Trophoblast cell (in vitro differentiated cells and primary cell): ENCODE data around the gene GLS2.
A peak's percentile ranks its signal among the peaks of the same experiment; 100 is the strongest.
"Not testable (repeated sequence)": the region's sequence is repeated elsewhere in the genome, so short reads cannot be mapped to it uniquely, and the experiment has no call there.

Source experiments
- DNase-seq, 2 donors: peaks; one replicate each; pipeline ENCODE4 v3.0.0-alpha.2; 2016
- H2AFZ ChIP-seq: 2 replicates; pipeline ENCODE4 v1.6.1; 2013; ENCODE audit warnings: low read length, moderate library complexity, mild to moderate bottlenecking; ENCODE audit not compliant: insufficient read depth, poor library complexity
- H2AK5ac ChIP-seq: 2 replicates; pipeline ENCODE4 v1.6.1; 2013; ENCODE audit warnings: mild to moderate bottlenecking, low read length
- H2BK120ac ChIP-seq: 2 replicates; pipeline ENCODE4 v1.6.1; 2013; ENCODE audit warnings: low read length, mild to moderate bottlenecking, moderate library complexity; ENCODE audit not compliant: insufficient read depth, poor library complexity
- H2BK12ac ChIP-seq: 2 replicates; pipeline ENCODE4 v1.6.1; 2013; ENCODE audit warnings: mild to moderate bottlenecking, low read length, moderate library complexity
- H2BK5ac ChIP-seq: 2 replicates; pipeline ENCODE4 v1.6.1; 2013; ENCODE audit warnings: low read length, low read depth, moderate library complexity, mild to moderate bottlenecking; ENCODE audit not compliant: poor library complexity
- H3K14ac ChIP-seq: 2 replicates; pipeline ENCODE4 v1.6.1; 2013; ENCODE audit warnings: mild to moderate bottlenecking, low read length
- H3K18ac ChIP-seq: 2 replicates; pipeline ENCODE4 v1.6.1; 2013; ENCODE audit warnings: mild to moderate bottlenecking, low read length
- H3K23ac ChIP-seq: 2 replicates; pipeline ENCODE4 v1.6.1; 2013; ENCODE audit warnings: low read length
- H3K27ac ChIP-seq: 2 replicates; pipeline ENCODE4 v1.5.1; 2013; ENCODE audit warnings: low read depth, mild to moderate bottlenecking, inconsistent platforms, low read length, moderate library complexity
- H3K27me3 ChIP-seq: 2 replicates; pipeline ENCODE4 v1.6.1; 2013; ENCODE audit warnings: inconsistent platforms, mild to moderate bottlenecking, low read length, moderate library complexity; ENCODE audit not compliant: insufficient read depth
- H3K36me3 ChIP-seq, 2 experiments: 1 replicate in 1 of 2; 2 replicates in 1 of 2; pipeline ENCODE4 v1.6.1; 2013; ENCODE audit warnings: low read length in 2 of 2, mild to moderate bottlenecking in 2 of 2, moderate library complexity in 1 of 2; ENCODE audit not compliant: insufficient read depth in 2 of 2, control insufficient read depth in 1 of 2
- H3K4ac ChIP-seq: 2 replicates; pipeline ENCODE4 v1.6.1; 2013; ENCODE audit warnings: low read depth, mild to moderate bottlenecking, low read length, moderate library complexity
- H3K4me1 ChIP-seq, 2 experiments: 1 replicate in 1 of 2; 2 replicates in 1 of 2; pipeline ENCODE4 v1.6.1; 2013; ENCODE audit warnings: low read length in 2 of 2, mild to moderate bottlenecking in 2 of 2, moderate library complexity in 1 of 2; ENCODE audit not compliant: insufficient read depth in 2 of 2, control insufficient read depth in 1 of 2
- H3K4me2 ChIP-seq: 2 replicates; pipeline ENCODE4 v1.6.1; 2013; ENCODE audit warnings: inconsistent platforms, mild to moderate bottlenecking, low read length, moderate library complexity
- H3K4me3 ChIP-seq: 2 replicates; pipeline ENCODE4 v1.5.1; 2013; ENCODE audit warnings: mild to moderate bottlenecking, low read depth, low read length, inconsistent platforms
- H3K79me1 ChIP-seq: one replicate; pipeline ENCODE4 v1.6.1; 2013; ENCODE audit warnings: low read length
- H3K79me2 ChIP-seq: 2 replicates; pipeline ENCODE4 v1.6.1; 2013; ENCODE audit warnings: low read length, mild to moderate bottlenecking; ENCODE audit not compliant: control insufficient read depth, insufficient read depth, poor library complexity
- H3K9ac ChIP-seq: 2 replicates; pipeline ENCODE4 v1.6.1; 2013; ENCODE audit warnings: mild to moderate bottlenecking, low read length
- H3K9me3 ChIP-seq: 2 replicates; pipeline ENCODE4 v1.6.1; 2013; ENCODE audit warnings: low read depth, mild to moderate bottlenecking, control low read depth, inconsistent platforms, low read length; ENCODE audit not compliant: insufficient read depth
- H4K12ac ChIP-seq: 2 replicates; pipeline ENCODE4 v1.6.1; 2013; ENCODE audit warnings: low read depth, mild to moderate bottlenecking, low read length, moderate library complexity
- H4K8ac ChIP-seq: 2 replicates; pipeline ENCODE4 v1.6.1; 2013; ENCODE audit warnings: low read depth, mild to moderate bottlenecking, low read length, moderate library complexity
- H4K91ac ChIP-seq: one replicate; pipeline ENCODE4 v1.6.1; 2013; ENCODE audit warnings: low read depth, mild to moderate bottlenecking, low read length, moderate library complexity
- WGBS: extraction: QIAGEN DNeasy Blood & Tissue Kit; methylation state at CpG from one replicate; pipeline ENCODE4 v1.1.7; 2013; ENCODE audit warnings: missing lambda C conversion rate; ENCODE audit not compliant: insufficient read length, insufficient coverage; ENCODE audit errors: extremely low coverage; 5-methylcytosine and 5-hydroxymethylcytosine counted together

The GLS2 gene

GRCh38 chr12:56498126-56498902 is 10.4 kb upstream of the GLS2 start:
- not testable (repeated sequence) for H3K18ac ChIP-seq, H2BK12ac ChIP-seq, H3K27ac ChIP-seq, H4K12ac ChIP-seq, H2AFZ ChIP-seq, H3K4me3 ChIP-seq, H3K27me3 ChIP-seq, H3K23ac ChIP-seq, H3K36me3 ChIP-seq, H3K4ac ChIP-seq, H3K4me1 ChIP-seq, H2AK5ac ChIP-seq, H3K79me1 ChIP-seq, H3K14ac ChIP-seq, H3K9ac ChIP-seq, H4K91ac ChIP-seq, H3K79me2 ChIP-seq, H3K4me2 ChIP-seq, H2BK5ac ChIP-seq, H4K8ac ChIP-seq, H2BK120ac ChIP-seq, DNase-seq
- no CpG with 5 or more reads among the region's 14 CpGs for WGBS
- H3K9me3 ChIP-seq: peaks cover 14% of the 10 kb centered on the region

- not testable (repeated sequence) for H2AK5ac ChIP-seq, H3K79me1 ChIP-seq, H3K9ac ChIP-seq, H3K4me1 ChIP-seq, H4K12ac ChIP-seq, H2BK5ac ChIP-seq, H3K23ac ChIP-seq, H3K36me3 ChIP-seq, H3K4ac ChIP-seq, H3K27ac ChIP-seq, H3K4me2 ChIP-seq, H2AFZ ChIP-seq, H2BK120ac ChIP-seq, H3K14ac ChIP-seq, H4K8ac ChIP-seq, H3K27me3 ChIP-seq, H3K18ac ChIP-seq, H3K4me3 ChIP-seq, H3K79me2 ChIP-seq, H2BK12ac ChIP-seq, H4K91ac ChIP-seq
- H3K9me3 ChIP-seq: peaks cover 14% of the 10 kb centered on the region
- DNase-seq: peak; percentile 17 to 54
- no CpG with 5 or more reads among the region's 17 CpGs for WGBS
Measured at GRCh38 chr12:56496704-56497103, 8.7 kb upstream of the GLS2 start.

GRCh38 chr12:56494481-56494880 is 6.5 kb upstream of the GLS2 start:
- not testable (repeated sequence) for H3K4me3 ChIP-seq, H3K27me3 ChIP-seq, H2AFZ ChIP-seq, DNase-seq, H3K79me1 ChIP-seq, H3K9ac ChIP-seq, H2BK5ac ChIP-seq, H2BK120ac ChIP-seq, H3K23ac ChIP-seq, H3K79me2 ChIP-seq, H3K4me1 ChIP-seq, H4K8ac ChIP-seq, H2BK12ac ChIP-seq, H3K36me3 ChIP-seq, H4K12ac ChIP-seq, H3K18ac ChIP-seq, H2AK5ac ChIP-seq, H3K27ac ChIP-seq, H3K4ac ChIP-seq, H3K4me2 ChIP-seq, H4K91ac ChIP-seq, H3K14ac ChIP-seq
- peaks cover 12% of the 10 kb centered on the region for H3K9me3 ChIP-seq
- WGBS: no CpG with 5 or more reads among the region's 27 CpGs

- H3K79me2 ChIP-seq, H3K79me1 ChIP-seq, H2AFZ ChIP-seq, H3K4ac ChIP-seq, H2AK5ac ChIP-seq, DNase-seq, H2BK5ac ChIP-seq, H3K4me2 ChIP-seq, H2BK120ac ChIP-seq, H2BK12ac ChIP-seq, H3K9ac ChIP-seq, H3K18ac ChIP-seq, H3K27ac ChIP-seq, H3K4me3 ChIP-seq, H3K23ac ChIP-seq, H4K12ac ChIP-seq, H3K4me1 ChIP-seq, H3K36me3 ChIP-seq, H4K91ac ChIP-seq, H3K14ac ChIP-seq, H3K27me3 ChIP-seq, H4K8ac ChIP-seq: not testable (repeated sequence)
- no CpG with 5 or more reads among the region's 15 CpGs for WGBS
- H3K9me3 ChIP-seq: peaks cover 12% of the 10 kb centered on the region
Measured at GRCh38 chr12:56494106-56494415, 6.1 kb upstream of the GLS2 start.
